MM.1S (cell line): ENCODE data around the gene CAVIN3.

Experiments
- DNase-seq: peaks from one replicate; pipeline ENCODE4 v3.0.0-alpha.2; 2015
- H2AFZ ChIP-seq: fragments of 300-600 bp; sonication (generic); 2 replicates; pipeline ENCODE4 v1.6.0; 2016; ENCODE audit warnings: antibody characterized with exemption, low read length
- H3F3A ChIP-seq: fragments of 300-600 bp; sonication (generic); 2 replicates; pipeline ENCODE4 v1.6.1; 2016; ENCODE audit warnings: mild to moderate bottlenecking, antibody characterized with exemption, low read length, moderate library complexity, mixed read lengths; ENCODE audit not compliant: insufficient read depth
- H3K27ac ChIP-seq: fragments of 300-600 bp; sonication (generic); 2 replicates; pipeline ENCODE4 v1.5.1; 2016; ENCODE audit warnings: mild to moderate bottlenecking, low read length
- H3K27me3 ChIP-seq: fragments of 300-600 bp; sonication (generic); replicated peaks from 2 replicates; pipeline ENCODE4 v1.6.0; 2016; ENCODE audit warnings: low read length; ENCODE audit not compliant: insufficient read depth
- H3K36me3 ChIP-seq: fragments of 300-600 bp; sonication (generic); replicated peaks from 2 replicates; pipeline ENCODE4 v1.6.1; 2016; ENCODE audit warnings: mild to moderate bottlenecking, low read length, mixed read lengths; ENCODE audit not compliant: insufficient read depth
- H3K4me1 ChIP-seq: fragments of 300-600 bp; sonication (generic); 2 replicates; pipeline ENCODE4 v1.6.1; 2016; ENCODE audit warnings: low read length, mixed read lengths
- H3K4me2 ChIP-seq: fragments of 300-600 bp; sonication (generic); 2 replicates; pipeline ENCODE4 v1.6.0; 2016; ENCODE audit warnings: low read depth, low read length
- H3K4me3 ChIP-seq: fragments of 300-600 bp; sonication (generic); 2 replicates; pipeline ENCODE4 v1.5.1; 2016; ENCODE audit warnings: low read length, mixed read lengths
- H3K79me2 ChIP-seq: fragments of 300-600 bp; sonication (generic); 2 replicates; pipeline ENCODE4 v1.6.1; 2016; ENCODE audit warnings: mixed run types, low read length, mixed read lengths
- H3K9ac ChIP-seq: fragments of 300-600 bp; sonication (generic); 2 replicates; pipeline ENCODE4 v1.6.1; 2016; ENCODE audit warnings: low read length, mixed read lengths
- H3K9me2 ChIP-seq: fragments of 300-600 bp; sonication (generic); replicated peaks from 2 replicates; pipeline ENCODE4 v1.6.1; 2016; ENCODE audit warnings: mild to moderate bottlenecking, low read length, mixed read lengths; ENCODE audit not compliant: insufficient read depth
- H3K9me3 ChIP-seq: fragments of 300-600 bp; sonication (generic); replicated peaks from 2 replicates; pipeline ENCODE4 v1.6.1; 2016; ENCODE audit warnings: mild to moderate bottlenecking, low read length, mixed read lengths; ENCODE audit not compliant: insufficient read depth
- H4K20me1 ChIP-seq: fragments of 300-600 bp; sonication (generic); 2 replicates; pipeline ENCODE4 v1.6.1; 2016; ENCODE audit warnings: mild to moderate bottlenecking, low read length, moderate library complexity, mixed read lengths; ENCODE audit not compliant: insufficient read depth
- CTCF ChIP-seq: fragments of 300-600 bp; sonication (generic); IDR thresholded peaks from 2 replicates; pipeline ENCODE4 v1.5.1; 2016; ENCODE audit warnings: antibody characterized with exemption, low read length, mixed read lengths
- EZH2 ChIP-seq: fragments of 300-600 bp; sonication (generic); optimal IDR thresholded peaks from 2 replicates; pipeline ENCODE3; 2017; ENCODE audit warnings: low read depth, mild to moderate bottlenecking, antibody characterized with exemption, low read length, mixed read lengths
- EZH2phosphoT487 ChIP-seq: fragments of 300-600 bp; sonication (generic); IDR thresholded peaks from 2 replicates; pipeline ENCODE4 v1.6.1; 2018; ENCODE audit warnings: antibody characterized with exemption, low read length

Gene CAVIN3

GRCh38 chr11:6345366-6345765 lies 25.1 kb upstream of the CAVIN3 start:
- H3F3A ChIP-seq, result no peaks in the 10 kb centered on the region
- no peak overlapping the region for H3K4me3 ChIP-seq
- H3K27ac ChIP-seq, result no peak overlapping the region
- no peak for TF ChIP-seq CTCF
- TF ChIP-seq EZH2phosphoT487, result no peak
- no peak for TF ChIP-seq EZH2
- no peaks in the 10 kb centered on the region for H3K9me2 ChIP-seq
- no peaks in the 10 kb centered on the region for H3K9me3 ChIP-seq
- H4K20me1 ChIP-seq, result no peaks in the 10 kb centered on the region
- H3K4me2 ChIP-seq, result no peak overlapping the region
- no peak overlapping the region for H2AFZ ChIP-seq
- no peak overlapping the region for H3K9ac ChIP-seq
- H3K79me2 ChIP-seq, result no peaks in the 10 kb centered on the region
- no peaks in the 10 kb centered on the region for H3K27me3 ChIP-seq
- DNase-seq, result no peak
- H3K36me3 ChIP-seq, result no peaks in the 10 kb centered on the region
- no peaks in the 10 kb centered on the region for H3K4me1 ChIP-seq

GRCh38 chr11:6336293-6336692 lies 16.0 kb upstream of the CAVIN3 start:
- no peaks in the 10 kb centered on the region for H3F3A ChIP-seq
- TF ChIP-seq CTCF, result no peak
- no peak for TF ChIP-seq EZH2phosphoT487
- TF ChIP-seq EZH2, result no peak
- H3K79me2 ChIP-seq, result no peaks in the 10 kb centered on the region
- no peaks in the 10 kb centered on the region for H3K9me2 ChIP-seq
- H3K4me3 ChIP-seq, result no peak overlapping the region
- H3K27ac ChIP-seq, result no peak overlapping the region
- H3K9ac ChIP-seq, result no peak overlapping the region
- no peak for DNase-seq
- H3K4me2 ChIP-seq, result no peak overlapping the region
- no peaks in the 10 kb centered on the region for H4K20me1 ChIP-seq
- no peak overlapping the region for H2AFZ ChIP-seq
- no peaks in the 10 kb centered on the region for H3K36me3 ChIP-seq
- H3K9me3 ChIP-seq, result no peaks in the 10 kb centered on the region
- no peaks in the 10 kb centered on the region for H3K4me1 ChIP-seq
- no peaks in the 10 kb centered on the region for H3K27me3 ChIP-seq

GRCh38 chr11:6334806-6335205 lies 14.5 kb upstream of the CAVIN3 start:
- no peak overlapping the region for H3K4me3 ChIP-seq
- no peaks in the 10 kb centered on the region for H3K27me3 ChIP-seq
- H3K4me2 ChIP-seq, result no peak overlapping the region
- H3K36me3 ChIP-seq, result no peaks in the 10 kb centered on the region
- H3K9me3 ChIP-seq, result no peaks in the 10 kb centered on the region
- H3K9ac ChIP-seq, result no peak overlapping the region
- H3K27ac ChIP-seq, result no peak overlapping the region
- no peaks in the 10 kb centered on the region for H3F3A ChIP-seq
- H4K20me1 ChIP-seq, result no peaks in the 10 kb centered on the region
- no peaks in the 10 kb centered on the region for H3K4me1 ChIP-seq
- TF ChIP-seq EZH2 (no peak), CTCF (no peak), EZH2phosphoT487 (no peak)
- H3K9me2 ChIP-seq, result no peaks in the 10 kb centered on the region
- no peak for DNase-seq
- no peaks in the 10 kb centered on the region for H3K79me2 ChIP-seq
- H2AFZ ChIP-seq, result no peak overlapping the region
